Measurements from ENCODE around the gene KCMF1.

Gene KCMF1

GRCh38 chr2:85032621-85033020, 61.7 kb downstream of the KCMF1 start:
- no peak for DNase-seq

- no peak for DNase-seq
Observed at GRCh38 chr2:85033388-85033787, 62.4 kb downstream of the KCMF1 start.

GRCh38 chr2:85034158-85034557, 63.2 kb downstream of the KCMF1 start:
- DNase-seq, result no peak

GRCh38 chr2:85037622-85038021, 66.7 kb downstream of the KCMF1 start:
- DNase-seq, result no peak

GRCh38 chr2:85042330-85042729, 71.4 kb downstream of the KCMF1 start:
- no peak for DNase-seq

GRCh38 chr2:85048534-85048933, 77.6 kb downstream of the KCMF1 start:
- DNase-seq, result no peak

GRCh38 chr2:85049236-85049635, 78.3 kb downstream of the KCMF1 start:
- no peak for DNase-seq

- peak; percentile 33 for DNase-seq
Observed at GRCh38 chr2:85053802-85054201, 82.8 kb downstream of the KCMF1 start.

- no peak for DNase-seq
Observed at GRCh38 chr2:85057226-85057962, 86.4 kb downstream of the KCMF1 start.

- DNase-seq, result no peak
Observed at GRCh38 chr2:85061896-85062295, 90.9 kb downstream of the KCMF1 start.

GRCh38 chr2:85062565-85062964, 91.6 kb downstream of the KCMF1 start:
- no peak for DNase-seq

GRCh38 chr2:85063981-85064599, 93.1 kb downstream of the KCMF1 start:
- DNase-seq, result no peak

GRCh38 chr2:85064927-85065577, 94.1 kb downstream of the KCMF1 start:
- no peak for DNase-seq

GRCh38 chr2:85066006-85066740, 95.2 kb downstream of the KCMF1 start:
- no peak for DNase-seq

GRCh38 chr2:85066874-85067351, 96.0 kb downstream of the KCMF1 start:
- peak; percentile 74 for DNase-seq

- no peak for DNase-seq
Observed at GRCh38 chr2:85071096-85071495, 100.1 kb downstream of the KCMF1 start.

- DNase-seq, result no peak
Observed at GRCh38 chr2:85073033-85073432, 102.1 kb downstream of the KCMF1 start.

- no peak for DNase-seq
Observed at GRCh38 chr2:85076618-85077274, 105.8 kb downstream of the KCMF1 start.

GRCh38 chr2:85077859-85078419, 107.0 kb downstream of the KCMF1 start:
- DNase-seq, result no peak

- no peak for DNase-seq
Observed at GRCh38 chr2:85078536-85078935, 107.6 kb downstream of the KCMF1 start.

- DNase-seq, result no peak
Observed at GRCh38 chr2:85083092-85083491, 112.1 kb downstream of the KCMF1 start.

- no peak for DNase-seq
Observed at GRCh38 chr2:85085563-85085962, 114.6 kb downstream of the KCMF1 start.

All from activated CD4-positive, alpha-beta T cell treated with anti-CD3 and anti-CD28 coated beads for 48 hours (primary cell).